Stimulated activated CD8-positive, alpha-beta memory T cell treated with anti-CD3 and anti-CD28 coated beads, Interleukin-4, amount 100 ng/mL, for 24 hours (primary cell): ENCODE measurements around the gene UBE2U.
"Not testable (repeated sequence)": the region's sequence is repeated elsewhere in the genome, so short reads cannot be mapped to it uniquely, and the experiment has no call there.

Experiments used
- DNase-seq: peaks from one replicate; pipeline ENCODE4 v3.0.0-alpha.2; 2020; ENCODE audit warnings: low read depth

UBE2U gene

GRCh38 chr1:64241069-64241468 is 37.6 kb downstream of the UBE2U start:
- DNase-seq, result no peak

GRCh38 chr1:64242895-64243756 is 39.7 kb downstream of the UBE2U start:
- DNase-seq, result no peak

GRCh38 chr1:64243757-64244080 is 40.3 kb downstream of the UBE2U start:
- no peak for DNase-seq

- DNase-seq, result no peak
These were observed 42.1 kb downstream of the UBE2U start for GRCh38 chr1:64245495-64245894.

GRCh38 chr1:64246294-64246917 is 43.0 kb downstream of the UBE2U start:
- DNase-seq, result no peak

- no peak for DNase-seq
These were observed 44.6 kb downstream of the UBE2U start for GRCh38 chr1:64248065-64248464.

- not testable (repeated sequence) for DNase-seq
These were observed 47.0 kb downstream of the UBE2U start for GRCh38 chr1:64250472-64250871.

GRCh38 chr1:64251971-64252370 is 48.5 kb downstream of the UBE2U start:
- DNase-seq, result no peak

GRCh38 chr1:64257233-64257632 is 53.8 kb downstream of the UBE2U start:
- DNase-seq, result not testable (repeated sequence)

- not testable (repeated sequence) for DNase-seq
These were observed 55.0 kb downstream of the UBE2U start for GRCh38 chr1:64258444-64258843.

- no peak for DNase-seq
These were observed 59.9 kb downstream of the UBE2U start for GRCh38 chr1:64263335-64263734.

GRCh38 chr1:64263856-64264255 is 60.4 kb downstream of the UBE2U start:
- no peak for DNase-seq

- DNase-seq, result no peak
These were observed 61.7 kb downstream of the UBE2U start for GRCh38 chr1:64265141-64265540.

GRCh38 chr1:64266991-64267390 is 63.6 kb downstream of the UBE2U start:
- no peak for DNase-seq

GRCh38 chr1:64268653-64269557 is 65.5 kb downstream of the UBE2U start:
- DNase-seq, result peak; percentile 40

- DNase-seq, result no peak
These were observed 66.1 kb downstream of the UBE2U start for GRCh38 chr1:64269558-64269884.

GRCh38 chr1:64280001-64280400 is 76.6 kb downstream of the UBE2U start:
- no peak for DNase-seq

GRCh38 chr1:64282351-64282750 is 78.9 kb downstream of the UBE2U start:
- DNase-seq, result no peak

GRCh38 chr1:64287071-64287470 is 83.6 kb downstream of the UBE2U start:
- no peak for DNase-seq

GRCh38 chr1:64290420-64290819 is 87.0 kb downstream of the UBE2U start:
- no peak for DNase-seq

- DNase-seq, result no peak
These were observed 88.5 kb downstream of the UBE2U start for GRCh38 chr1:64291931-64292330.

GRCh38 chr1:64292399-64292798 is 89.0 kb downstream of the UBE2U start:
- no peak for DNase-seq

- DNase-seq, result no peak
These were observed 90.4 kb downstream of the UBE2U start for GRCh38 chr1:64293820-64294219.
